Measurements from ENCODE around the gene DHRSX.
"Not testable (repeated sequence)": the region's sequence is repeated elsewhere in the genome, so short reads cannot be mapped to it uniquely, and the experiment has no call there.

DHRSX gene

DNA sequence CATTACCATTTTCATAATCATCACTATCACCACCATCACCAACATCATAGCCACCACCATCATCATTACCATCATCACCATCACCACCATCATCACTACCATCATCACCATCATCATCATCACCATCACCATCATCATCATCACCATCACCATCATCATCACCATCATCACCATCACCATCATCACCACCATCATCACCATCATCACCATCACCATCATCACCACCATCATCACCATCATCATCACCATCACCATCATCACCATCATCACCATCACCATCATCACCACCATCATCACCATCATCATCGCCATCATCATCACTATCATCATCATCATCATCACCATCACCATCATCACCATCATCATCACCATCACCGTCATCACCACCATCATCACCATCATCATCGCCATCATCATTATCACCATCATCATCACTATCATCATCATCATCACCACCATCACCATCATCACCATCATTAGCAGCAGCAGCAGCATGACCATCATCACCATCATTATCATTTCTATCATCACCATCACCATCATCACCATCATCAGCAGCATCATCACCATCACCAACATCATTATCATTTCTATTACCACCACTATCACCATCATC, 118.2 kb downstream of the DHRSX start:
- no CpG with 5 or more reads among the region's 3 CpGs for WGBS (ENCODE audit: extremely low coverage, insufficient coverage, low lambda C conversion rate)
- H3K27ac ChIP-seq (ENCODE audit: low read depth, low read length); H2BK15ac ChIP-seq (replicated peaks; ENCODE audit: low read depth); H3K4me1 ChIP-seq (ENCODE audit: control insufficient read depth, low read depth, low read length); H3K4me2 ChIP-seq (ENCODE audit: low read length); H3K4ac ChIP-seq (ENCODE audit: low read depth, low read length); H2BK5ac ChIP-seq (ENCODE audit: low read length); H3K18ac ChIP-seq (ENCODE audit: low read length); H4K5ac ChIP-seq (ENCODE audit: low read length); H3K36me3 ChIP-seq (ENCODE audit: control insufficient read depth, insufficient read depth, low read length); H2BK120ac ChIP-seq (ENCODE audit: low read depth, low read length); H3K23ac ChIP-seq (ENCODE audit: low read length); H2AK5ac ChIP-seq (ENCODE audit: low read length); H3K79me1 ChIP-seq (ENCODE audit: low read length); H3K4me3 ChIP-seq (ENCODE audit: low read length); H3K9ac ChIP-seq (ENCODE audit: low read length); H3K27me3 ChIP-seq (ENCODE audit: insufficient read depth, low read length, poor library complexity); H3K79me2 ChIP-seq (ENCODE audit: control insufficient read depth, insufficient read depth, low read length); DNase-seq; H4K8ac ChIP-seq (ENCODE audit: low read depth, low read length); H3K56ac ChIP-seq (ENCODE audit: low read length): not testable (repeated sequence)

DNA sequence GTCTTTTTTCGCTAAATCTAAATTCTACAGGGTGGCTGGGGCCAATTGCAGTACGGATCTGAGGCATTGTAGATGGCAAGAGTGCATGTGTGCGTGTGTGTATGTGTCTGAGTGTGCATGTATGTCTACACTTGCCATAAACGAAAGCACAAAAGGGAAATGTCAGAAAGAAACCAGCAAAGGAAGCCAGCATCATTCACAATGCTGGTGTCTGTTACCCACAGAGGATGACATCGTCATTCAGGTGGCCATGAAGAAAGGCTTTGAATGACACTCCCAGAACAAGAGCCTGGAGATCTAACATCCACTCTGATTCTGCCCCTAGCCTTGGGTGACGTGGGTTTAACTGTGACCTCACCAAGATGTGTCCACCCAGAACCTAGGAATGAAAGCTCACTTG, 124.6 kb downstream of the DHRSX start:
- H3K23ac ChIP-seq (ENCODE audit: low read length): no peak overlapping the region
- no peak overlapping the region for H4K8ac ChIP-seq (ENCODE audit: low read depth, low read length)
- no peak overlapping the region for H2BK15ac ChIP-seq (replicated peaks; ENCODE audit: low read depth)
- no peak for DNase-seq
- no peak overlapping the region for H2BK5ac ChIP-seq (ENCODE audit: low read length)
- no peak overlapping the region for H4K5ac ChIP-seq (ENCODE audit: low read length)
- no peaks in the 10 kb centered on the region for H3K36me3 ChIP-seq (ENCODE audit: control insufficient read depth, insufficient read depth, low read length)
- no peaks in the 10 kb centered on the region for H3K27me3 ChIP-seq (ENCODE audit: insufficient read depth, low read length, poor library complexity)
- no peak overlapping the region for H2BK120ac ChIP-seq (ENCODE audit: low read depth, low read length)
- H2AK5ac ChIP-seq (ENCODE audit: low read length): no peak overlapping the region
- H3K27ac ChIP-seq (ENCODE audit: low read depth, low read length): no peak overlapping the region
- no peak overlapping the region for H3K18ac ChIP-seq (ENCODE audit: low read length)
- no peaks in the 10 kb centered on the region for H3K79me1 ChIP-seq (ENCODE audit: low read length)
- H3K56ac ChIP-seq (ENCODE audit: low read length): no peak overlapping the region
- WGBS (ENCODE audit: extremely low coverage, insufficient coverage, low lambda C conversion rate): no CpG with 5 or more reads among the region's 6 CpGs
- H3K4me3 ChIP-seq (ENCODE audit: low read length): no peak overlapping the region
- H3K4ac ChIP-seq (ENCODE audit: low read depth, low read length): no peak overlapping the region
- H3K4me2 ChIP-seq (ENCODE audit: low read length): no peak overlapping the region
- H3K79me2 ChIP-seq (ENCODE audit: control insufficient read depth, insufficient read depth, low read length): no peaks in the 10 kb centered on the region
- H3K9ac ChIP-seq (ENCODE audit: low read length): no peak overlapping the region
- H3K4me1 ChIP-seq (ENCODE audit: control insufficient read depth, low read depth, low read length): no peaks in the 10 kb centered on the region

DNA sequence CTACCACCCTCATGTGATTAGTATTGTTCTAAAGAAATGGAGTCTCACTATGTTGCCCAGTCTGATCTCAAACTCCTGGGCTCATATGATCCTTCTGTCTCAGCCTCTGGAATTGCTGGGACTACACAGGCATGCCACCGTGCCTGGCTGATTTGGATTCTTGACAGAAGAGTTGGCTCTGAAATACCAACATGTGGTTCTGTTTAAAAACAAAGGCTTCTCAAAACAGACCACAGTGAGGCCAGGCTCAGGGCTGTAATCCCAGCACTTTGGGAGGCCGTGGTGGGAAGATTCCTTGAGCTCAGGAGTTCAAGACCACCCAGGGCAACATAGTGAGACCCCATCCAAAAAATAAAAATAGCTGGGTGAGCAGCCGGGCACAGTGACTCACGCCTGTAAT, 126.7 kb downstream of the DHRSX start:
- H3K27ac ChIP-seq (ENCODE audit: low read depth, low read length): no peak overlapping the region
- H3K56ac ChIP-seq (ENCODE audit: low read length): no peak overlapping the region
- no peaks in the 10 kb centered on the region for H3K79me1 ChIP-seq (ENCODE audit: low read length)
- H3K23ac ChIP-seq (ENCODE audit: low read length): no peak overlapping the region
- no peaks in the 10 kb centered on the region for H3K36me3 ChIP-seq (ENCODE audit: control insufficient read depth, insufficient read depth, low read length)
- no peak overlapping the region for H3K18ac ChIP-seq (ENCODE audit: low read length)
- no CpG with 5 or more reads among the region's 4 CpGs for WGBS (ENCODE audit: extremely low coverage, insufficient coverage, low lambda C conversion rate)
- no peak overlapping the region for H3K4me3 ChIP-seq (ENCODE audit: low read length)
- H2BK5ac ChIP-seq (ENCODE audit: low read length): no peak overlapping the region
- no peak overlapping the region for H2BK15ac ChIP-seq (replicated peaks; ENCODE audit: low read depth)
- no peaks in the 10 kb centered on the region for H3K4me1 ChIP-seq (ENCODE audit: control insufficient read depth, low read depth, low read length)
- no peaks in the 10 kb centered on the region for H3K79me2 ChIP-seq (ENCODE audit: control insufficient read depth, insufficient read depth, low read length)
- H3K9ac ChIP-seq (ENCODE audit: low read length): no peak overlapping the region
- no peak overlapping the region for H4K8ac ChIP-seq (ENCODE audit: low read depth, low read length)
- H3K4me2 ChIP-seq (ENCODE audit: low read length): no peak overlapping the region
- no peak overlapping the region for H2AK5ac ChIP-seq (ENCODE audit: low read length)
- no peaks in the 10 kb centered on the region for H3K27me3 ChIP-seq (ENCODE audit: insufficient read depth, low read length, poor library complexity)
- DNase-seq: no peak
- no peak overlapping the region for H4K5ac ChIP-seq (ENCODE audit: low read length)
- no peak overlapping the region for H3K4ac ChIP-seq (ENCODE audit: low read depth, low read length)
- H2BK120ac ChIP-seq (ENCODE audit: low read depth, low read length): no peak overlapping the region

DNA sequence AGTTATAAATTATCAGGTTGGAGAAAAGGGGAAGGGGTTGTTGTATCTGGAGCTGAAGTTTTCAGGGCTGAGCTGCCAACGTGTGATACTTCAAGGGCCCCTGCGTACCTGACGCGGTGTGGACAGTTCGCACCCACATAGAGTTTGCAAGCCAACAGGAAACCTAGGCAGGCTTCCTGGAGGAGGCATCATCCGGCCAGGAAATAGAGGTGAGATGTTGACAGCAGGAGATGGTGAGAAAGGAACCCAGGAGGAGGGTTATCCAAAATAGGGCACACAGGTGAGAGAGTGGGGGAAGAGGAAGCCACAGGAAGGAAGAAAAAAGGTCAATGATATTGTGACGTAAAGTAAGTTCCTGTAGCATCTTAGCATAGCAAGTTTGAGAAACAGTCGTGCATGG, 127.2 kb downstream of the DHRSX start:
- Histone ChIP-seq H3K56ac (ENCODE audit: low read length) (no peak overlapping the region), H2BK15ac (replicated peaks; ENCODE audit: low read depth) (no peak overlapping the region), H2AK5ac (ENCODE audit: low read length) (no peak overlapping the region), H3K79me1 (ENCODE audit: low read length) (no peaks in the 10 kb centered on the region), H3K27ac (ENCODE audit: low read depth, low read length) (no peak overlapping the region), H3K4ac (ENCODE audit: low read depth, low read length) (no peak overlapping the region), H3K4me1 (ENCODE audit: control insufficient read depth, low read depth, low read length) (no peaks in the 10 kb centered on the region), H3K27me3 (ENCODE audit: insufficient read depth, low read length, poor library complexity) (no peaks in the 10 kb centered on the region), H2BK5ac (ENCODE audit: low read length) (no peak overlapping the region), H2BK120ac (ENCODE audit: low read depth, low read length) (no peak overlapping the region), H3K23ac (ENCODE audit: low read length) (no peak overlapping the region), H3K9ac (ENCODE audit: low read length) (no peak overlapping the region), H3K18ac (ENCODE audit: low read length) (no peak overlapping the region), H3K4me3 (ENCODE audit: low read length) (no peak overlapping the region), H3K79me2 (ENCODE audit: control insufficient read depth, insufficient read depth, low read length) (no peaks in the 10 kb centered on the region), H4K8ac (ENCODE audit: low read depth, low read length) (no peak overlapping the region), H3K36me3 (ENCODE audit: control insufficient read depth, insufficient read depth, low read length) (no peaks in the 10 kb centered on the region), H3K4me2 (ENCODE audit: low read length) (no peak overlapping the region), H4K5ac (ENCODE audit: low read length) (no peak overlapping the region)
- WGBS (ENCODE audit: extremely low coverage, insufficient coverage, low lambda C conversion rate): no CpG with 5 or more reads among the region's 8 CpGs
- no peak for DNase-seq

DNA sequence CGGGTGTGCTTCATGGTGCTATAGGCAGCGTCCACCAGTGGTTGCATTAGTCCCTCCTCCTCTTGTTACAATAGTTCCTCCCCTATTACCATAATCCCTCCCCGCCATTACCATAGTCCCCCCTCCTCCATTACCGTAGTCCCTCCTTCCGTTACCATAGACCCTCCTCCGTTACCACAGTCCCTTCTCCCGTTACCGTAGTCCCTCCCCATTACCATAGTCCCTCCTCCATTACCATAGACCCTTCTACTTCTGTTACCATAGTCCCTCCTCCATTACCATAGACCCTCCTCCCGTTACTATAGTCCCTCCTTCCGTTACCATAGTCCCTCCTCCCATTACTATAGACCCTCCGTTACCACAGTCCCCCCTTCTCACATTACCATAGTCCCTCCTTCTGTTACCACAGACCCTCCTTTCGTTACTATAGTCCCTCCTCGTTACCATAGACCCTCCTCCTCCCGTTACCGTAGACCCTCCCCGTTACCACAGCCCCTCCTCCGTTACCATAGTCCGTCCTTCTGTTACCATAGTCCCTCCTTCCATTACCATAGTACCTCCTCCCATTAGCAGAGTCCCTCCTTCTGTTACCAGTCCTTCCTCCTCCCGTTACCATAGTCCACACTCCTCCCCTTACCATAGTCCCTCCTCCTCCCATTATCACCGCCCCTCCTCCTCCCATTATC, 129.6 kb downstream of the DHRSX start:
- Histone ChIP-seq H2BK5ac (ENCODE audit: low read length) (no peak overlapping the region), H3K4me1 (ENCODE audit: control insufficient read depth, low read depth, low read length) (no peaks in the 10 kb centered on the region), H2AK5ac (ENCODE audit: low read length) (no peak overlapping the region), H3K79me2 (ENCODE audit: control insufficient read depth, insufficient read depth, low read length) (no peaks in the 10 kb centered on the region), H3K36me3 (ENCODE audit: control insufficient read depth, insufficient read depth, low read length) (no peaks in the 10 kb centered on the region), H3K4me3 (ENCODE audit: low read length) (no peak overlapping the region), H2BK120ac (ENCODE audit: low read depth, low read length) (no peak overlapping the region), H3K4ac (ENCODE audit: low read depth, low read length) (no peak overlapping the region), H3K56ac (ENCODE audit: low read length) (no peak overlapping the region), H3K27ac (ENCODE audit: low read depth, low read length) (no peak overlapping the region), H3K4me2 (ENCODE audit: low read length) (no peak overlapping the region), H4K5ac (ENCODE audit: low read length) (no peak overlapping the region), H3K79me1 (ENCODE audit: low read length) (no peaks in the 10 kb centered on the region), H2BK15ac (replicated peaks; ENCODE audit: low read depth) (no peak overlapping the region), H3K18ac (ENCODE audit: low read length) (no peak overlapping the region), H3K23ac (ENCODE audit: low read length) (no peak overlapping the region), H3K27me3 (ENCODE audit: insufficient read depth, low read length, poor library complexity) (no peaks in the 10 kb centered on the region), H4K8ac (ENCODE audit: low read depth, low read length) (no peak overlapping the region), H3K9ac (ENCODE audit: low read length) (no peak overlapping the region)
- no CpG with 5 or more reads among the region's 20 CpGs for WGBS (ENCODE audit: extremely low coverage, insufficient coverage, low lambda C conversion rate)
- peak; percentile 74 for DNase-seq

DNA sequence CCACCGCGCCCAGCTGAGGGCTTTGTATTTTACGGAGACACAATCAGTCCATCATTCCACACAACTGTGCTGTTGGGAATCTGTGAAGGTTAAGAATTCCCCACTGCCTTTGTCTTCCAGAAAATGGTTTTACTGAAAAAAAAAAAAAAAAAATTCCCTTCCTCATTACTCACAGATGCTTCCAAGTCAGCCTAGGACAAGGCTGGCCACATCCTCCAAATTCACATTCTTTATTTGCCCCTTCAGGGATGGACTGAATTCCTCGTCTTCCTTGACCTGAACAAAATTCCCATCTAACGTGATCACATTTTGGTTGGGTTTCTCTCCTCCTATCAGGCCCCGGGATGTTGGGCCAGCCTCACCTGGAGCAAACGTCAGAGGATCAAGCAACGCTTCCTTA, 130.3 kb downstream of the DHRSX start:
- whole genome bisulfite sequencing (ENCODE audit: extremely low coverage, insufficient coverage, low lambda C conversion rate): no CpG with 5 or more reads among the region's 8 CpGs
- H3K27me3 ChIP-seq (ENCODE audit: insufficient read depth, low read length, poor library complexity): no peaks in the 10 kb centered on the region
- H3K79me1 ChIP-seq (ENCODE audit: low read length): no peaks in the 10 kb centered on the region
- H3K18ac ChIP-seq (ENCODE audit: low read length): no peak overlapping the region
- no peak overlapping the region for H4K5ac ChIP-seq (ENCODE audit: low read length)
- H3K4me2 ChIP-seq (ENCODE audit: low read length): no peak overlapping the region
- no peak overlapping the region for H3K9ac ChIP-seq (ENCODE audit: low read length)
- H2BK15ac ChIP-seq (replicated peaks; ENCODE audit: low read depth): no peak overlapping the region
- H3K4me3 ChIP-seq (ENCODE audit: low read length): no peak overlapping the region
- no peak overlapping the region for H2BK120ac ChIP-seq (ENCODE audit: low read depth, low read length)
- no peak overlapping the region for H3K23ac ChIP-seq (ENCODE audit: low read length)
- peak; percentile 69 for DNase-seq
- H2BK5ac ChIP-seq (ENCODE audit: low read length): no peak overlapping the region
- no peak overlapping the region for H2AK5ac ChIP-seq (ENCODE audit: low read length)
- H3K36me3 ChIP-seq (ENCODE audit: control insufficient read depth, insufficient read depth, low read length): no peaks in the 10 kb centered on the region
- no peak overlapping the region for H4K8ac ChIP-seq (ENCODE audit: low read depth, low read length)
- H3K4me1 ChIP-seq (ENCODE audit: control insufficient read depth, low read depth, low read length): no peaks in the 10 kb centered on the region
- no peak overlapping the region for H3K56ac ChIP-seq (ENCODE audit: low read length)
- no peak overlapping the region for H3K4ac ChIP-seq (ENCODE audit: low read depth, low read length)
- no peak overlapping the region for H3K27ac ChIP-seq (ENCODE audit: low read depth, low read length)
- no peaks in the 10 kb centered on the region for H3K79me2 ChIP-seq (ENCODE audit: control insufficient read depth, insufficient read depth, low read length)
